Fibroblast of skin of left biceps (primary cell): ENCODE measurements around the gene IL17RD.
A peak's percentile ranks its signal among the peaks of the same experiment; 100 is the strongest.
"Not testable (repeated sequence)": the region's sequence is repeated elsewhere in the genome, so short reads cannot be mapped to it uniquely, and the experiment has no call there.

Source experiments
- DNase-seq, 2 experiments: peaks; one replicate each; pipeline ENCODE4 v3.0.0-alpha.2; 2013; ENCODE audit warnings: low read depth in 2 of 2

The IL17RD gene

GRCh38 chr3:57093971-57094535 lies 71.1 kb downstream of the IL17RD start:
- DNase-seq: no peak

GRCh38 chr3:57093489-57093888 lies 71.7 kb downstream of the IL17RD start:
- DNase-seq: no peak

- no peak for DNase-seq
Measured at GRCh38 chr3:57091521-57092273, 73.5 kb downstream of the IL17RD start.

GRCh38 chr3:57089043-57089442 lies 76.1 kb downstream of the IL17RD start:
- DNase-seq: no peak

GRCh38 chr3:57088503-57088902 lies 76.7 kb downstream of the IL17RD start:
- no peak for DNase-seq

GRCh38 chr3:57087361-57088092 lies 77.6 kb downstream of the IL17RD start:
- DNase-seq: no peak

GRCh38 chr3:57086201-57086600 lies 79.0 kb downstream of the IL17RD start:
- no peak for DNase-seq

- no peak for DNase-seq
Measured at GRCh38 chr3:57085211-57085610, 79.9 kb downstream of the IL17RD start.

- DNase-seq: not testable (repeated sequence)
Measured at GRCh38 chr3:57083266-57083995, 81.7 kb downstream of the IL17RD start.

- no peak for DNase-seq
Measured at GRCh38 chr3:57082481-57082880, 82.7 kb downstream of the IL17RD start.

GRCh38 chr3:57081173-57081572 lies 84.0 kb downstream of the IL17RD start:
- no peak for DNase-seq

- DNase-seq: no peak
Measured at GRCh38 chr3:57080171-57080570, 85.0 kb downstream of the IL17RD start.

GRCh38 chr3:57079474-57079831 lies 85.7 kb downstream of the IL17RD start:
- no peak for DNase-seq

GRCh38 chr3:57078635-57079473 lies 86.3 kb downstream of the IL17RD start:
- no peak for DNase-seq

- DNase-seq: peak in 1 of 2 experiments; percentile 31
Measured at GRCh38 chr3:57078344-57078634, 86.9 kb downstream of the IL17RD start.

- no peak for DNase-seq
Measured at GRCh38 chr3:57077630-57078343, 87.4 kb downstream of the IL17RD start.

- no peak for DNase-seq
Measured at GRCh38 chr3:57076422-57076951, 88.7 kb downstream of the IL17RD start.

- no peak for DNase-seq
Measured at GRCh38 chr3:57074135-57074534, 91.0 kb downstream of the IL17RD start.

- no peak for DNase-seq
Measured at GRCh38 chr3:57073628-57074027, 91.5 kb downstream of the IL17RD start.

GRCh38 chr3:57069503-57069902 lies 95.7 kb downstream of the IL17RD start:
- no peak for DNase-seq
